GM20431 (cell line): ENCODE measurements around the gene ATXN2L.
"Not testable (repeated sequence)": the region's sequence is repeated elsewhere in the genome, so short reads cannot be mapped to it uniquely, and the experiment has no call there.

Experiments
- in situ Hi-C: fragments of 300-500 bp; cut with MseI, MboI; formaldehyde crosslinking; loops from one replicate; pipeline ENCODE4 v1.15.0; 2020; ENCODE audit warnings: low sequenced_read_pairs; ENCODE audit not compliant: unreplicated experiment

The ATXN2L gene

GRCh38 chr16:28822520-28823290 is at the start of gene ATXN2L:
ATXN2L (plus strand) TSS chr16:28822999; CDS start chr16:28823260, 261 bp downstream.
- in situ Hi-C loops: no loop called here

GRCh38 chr16:28781697-28782096 is 41.1 kb upstream of the ATXN2L start:
- in situ Hi-C loops: not testable (repeated sequence)

- in situ Hi-C loops: not testable (repeated sequence)
Observed at GRCh38 chr16:28782357-28782756, 40.4 kb upstream of the ATXN2L start.

GRCh38 chr16:28802235-28803019 is 20.4 kb upstream of the ATXN2L start:
- in situ Hi-C loops: not testable (repeated sequence)

- in situ Hi-C loops: not testable (repeated sequence)
Observed at GRCh38 chr16:28807445-28808120, 15.2 kb upstream of the ATXN2L start.

- in situ Hi-C loops: no loop called here
Observed at GRCh38 chr16:28820016-28820415, 2.8 kb upstream of the ATXN2L start.

GRCh38 chr16:28820546-28820945 is 2.3 kb upstream of the ATXN2L start:
- in situ Hi-C loops: not testable (repeated sequence)

GRCh38 chr16:28821874-28822519 is 802 bp upstream of the ATXN2L start:
- in situ Hi-C loops: no loop called here

GRCh38 chr16:28823291-28823872 is 583 bp downstream of the ATXN2L start:
- in situ Hi-C loops: no loop called here

GRCh38 chr16:28823873-28824716 is 1.3 kb downstream of the ATXN2L start:
- in situ Hi-C loops: no loop called here

GRCh38 chr16:28824717-28824973 is 1.8 kb downstream of the ATXN2L start:
- in situ Hi-C loops: no loop called here

GRCh38 chr16:28826141-28826540 is 3.3 kb downstream of the ATXN2L start:
- in situ Hi-C loops: no loop called here

- in situ Hi-C loops: no loop called here
Observed at GRCh38 chr16:28829747-28830146, 6.9 kb downstream of the ATXN2L start.

GRCh38 chr16:28830531-28830930 is 7.7 kb downstream of the ATXN2L start:
- in situ Hi-C loops: no loop called here

- in situ Hi-C loops: no loop called here
Observed at GRCh38 chr16:28834349-28834748, 11.6 kb downstream of the ATXN2L start.

GRCh38 chr16:28834873-28835863 is 12.4 kb downstream of the ATXN2L start:
- in situ Hi-C loops: no loop called here

- in situ Hi-C loops: no loop called here
Observed at GRCh38 chr16:28835864-28836760, 13.3 kb downstream of the ATXN2L start.
